GM11168 (cell line): Measurements from ENCODE around the gene CYBC1.

ENCODE experiments used
- in situ Hi-C: fragments of 300-500 bp; cut with MboI; formaldehyde crosslinking; loops from one replicate; pipeline ENCODE4 v1.12.0; 2022; ENCODE audit warnings: low sequenced_read_pairs; ENCODE audit not compliant: unreplicated experiment

CYBC1 gene

DNA sequence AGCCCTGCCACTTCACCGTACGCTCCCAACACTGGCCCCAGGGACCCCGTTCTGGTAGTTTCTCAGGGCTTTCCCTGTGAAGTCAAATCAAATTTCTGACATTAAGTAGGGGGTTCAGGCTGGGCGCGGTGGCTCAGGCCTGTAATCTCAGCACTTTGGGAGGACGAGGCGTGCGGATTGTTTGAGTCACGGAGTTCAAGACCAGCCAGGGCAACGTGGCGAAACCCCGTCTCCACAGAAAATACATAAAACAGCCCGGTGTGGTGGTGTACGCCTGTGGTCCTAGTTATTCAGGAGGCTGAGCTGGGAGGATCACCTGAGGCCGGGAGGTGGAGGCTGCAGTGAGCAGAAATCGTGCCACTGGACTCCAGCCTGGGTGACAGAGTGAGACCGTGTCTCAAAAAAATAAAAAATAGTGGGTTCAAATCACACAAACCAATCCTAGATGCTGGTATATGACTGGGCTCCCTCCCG is 632 bp downstream of the CYBC1 start:
- in situ Hi-C loops, result no loop called here

DNA sequence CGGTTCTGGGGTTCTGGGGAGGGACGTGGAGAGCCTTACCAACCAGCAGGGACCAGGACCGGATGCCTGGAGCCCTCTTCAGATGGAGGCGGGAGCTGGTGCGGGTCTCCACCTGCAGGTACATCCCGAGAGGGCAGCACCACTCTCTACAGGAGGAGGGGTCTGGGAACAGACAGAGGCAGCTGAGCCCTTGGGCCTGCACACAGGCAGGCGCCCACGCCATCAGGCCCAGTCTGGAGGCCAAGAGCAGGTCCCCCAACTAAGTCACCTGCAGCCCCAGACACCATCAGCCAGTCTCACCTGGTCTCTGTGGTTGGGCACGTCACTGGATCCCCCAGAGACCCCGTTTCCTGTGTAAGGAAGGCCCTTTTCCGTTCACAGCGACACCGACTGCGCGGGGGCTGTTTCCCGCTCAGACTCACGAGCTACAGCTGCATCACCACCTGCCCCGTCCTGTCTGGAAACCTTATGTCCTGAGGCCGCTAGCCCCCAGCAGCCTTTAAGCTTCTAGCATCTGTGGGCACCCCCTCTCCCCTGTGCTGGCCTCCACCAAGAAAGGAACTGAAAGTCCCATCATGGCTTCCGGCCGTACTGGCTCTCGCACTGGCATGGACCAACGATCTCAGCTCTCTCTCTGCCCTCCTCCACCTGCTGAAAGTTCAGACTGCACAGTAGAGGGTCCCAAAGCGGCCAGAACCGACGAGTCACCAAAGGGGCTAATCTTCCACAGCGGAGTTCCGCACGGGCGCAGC is 1.2 kb downstream of the CYBC1 start:
- in situ Hi-C loops, result no loop called here

DNA sequence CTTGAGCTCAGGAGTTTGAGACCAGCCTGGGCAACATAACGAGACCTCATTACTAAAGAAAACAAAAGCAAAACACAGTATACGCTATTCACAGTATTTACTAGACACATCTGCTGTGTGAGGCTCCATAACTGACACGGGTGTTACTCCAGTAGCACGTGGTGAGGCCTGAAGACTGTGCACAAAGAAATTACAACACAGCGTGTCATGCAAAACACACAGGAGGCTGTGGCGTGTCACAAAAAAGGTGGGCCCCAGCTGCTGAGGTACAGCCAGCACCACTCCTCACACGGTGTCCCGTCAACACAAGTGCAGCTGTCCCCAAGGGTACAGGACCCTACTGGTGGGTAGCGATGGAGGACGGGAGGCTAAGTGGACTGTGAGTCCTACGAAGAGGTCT is 2.7 kb downstream of the CYBC1 start:
- in situ Hi-C loops, result no loop called here

DNA sequence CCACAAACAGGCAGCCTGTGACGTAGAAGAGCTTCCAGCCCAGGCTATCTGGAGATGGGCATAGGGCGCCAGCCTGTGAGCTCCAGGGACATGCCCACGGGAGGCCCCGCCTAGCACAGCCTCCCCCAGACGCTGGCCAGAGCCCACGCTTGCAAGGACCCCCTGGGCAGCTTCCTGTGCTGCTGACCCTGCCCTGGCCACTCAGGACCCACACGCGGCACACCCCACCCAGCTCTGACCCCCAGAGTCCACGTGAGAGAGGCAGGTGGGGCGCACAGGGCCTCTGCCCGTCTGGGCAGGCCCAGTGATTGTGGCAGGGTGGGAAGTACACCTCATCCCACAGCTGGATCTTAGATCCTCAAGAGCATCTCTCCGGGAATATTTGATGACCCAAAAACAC is 3.9 kb downstream of the CYBC1 start:
- in situ Hi-C loops, result no loop called here

DNA sequence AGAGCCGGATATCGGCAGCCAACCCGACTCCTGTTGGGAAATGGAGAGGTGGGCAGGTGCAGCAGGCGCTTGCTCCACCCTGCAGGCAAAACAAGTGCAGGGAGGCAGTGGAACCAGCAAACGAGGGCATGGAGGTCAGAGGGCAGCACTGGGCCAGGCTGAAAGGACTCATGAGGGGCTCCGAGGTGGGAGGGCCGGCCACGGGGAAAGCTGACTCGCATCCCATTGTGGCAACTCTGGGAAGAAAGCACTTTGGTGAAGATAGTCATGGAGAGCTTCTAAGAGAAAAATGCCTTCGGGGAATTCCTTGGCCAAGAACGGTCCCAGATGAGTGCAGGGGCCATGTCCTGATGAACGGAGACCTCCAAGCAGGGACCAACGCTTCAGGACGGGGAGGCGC is 4.4 kb downstream of the CYBC1 start:
- in situ Hi-C loops, result no loop called here

DNA sequence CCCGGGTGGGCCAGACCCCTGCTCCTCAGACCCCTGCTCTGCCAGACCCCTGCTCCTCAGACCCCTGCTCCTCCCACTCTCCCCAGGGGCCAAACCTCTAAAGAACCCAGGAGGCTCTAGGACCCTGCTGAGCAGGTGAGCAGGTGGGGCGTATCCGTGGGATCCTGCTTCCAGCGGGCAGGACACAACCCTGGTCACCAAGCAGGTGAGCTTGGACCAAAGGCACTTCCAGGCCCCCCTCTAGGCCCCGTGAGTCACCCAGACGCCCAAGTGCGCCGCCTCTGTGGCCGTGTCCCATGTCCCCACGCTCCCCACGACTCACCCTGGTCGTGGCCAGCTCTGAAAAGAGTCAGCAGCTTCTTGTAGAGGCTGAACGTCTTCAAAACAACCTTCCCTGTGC is 5.0 kb downstream of the CYBC1 start:
- in situ Hi-C loops, result no loop called here

DNA sequence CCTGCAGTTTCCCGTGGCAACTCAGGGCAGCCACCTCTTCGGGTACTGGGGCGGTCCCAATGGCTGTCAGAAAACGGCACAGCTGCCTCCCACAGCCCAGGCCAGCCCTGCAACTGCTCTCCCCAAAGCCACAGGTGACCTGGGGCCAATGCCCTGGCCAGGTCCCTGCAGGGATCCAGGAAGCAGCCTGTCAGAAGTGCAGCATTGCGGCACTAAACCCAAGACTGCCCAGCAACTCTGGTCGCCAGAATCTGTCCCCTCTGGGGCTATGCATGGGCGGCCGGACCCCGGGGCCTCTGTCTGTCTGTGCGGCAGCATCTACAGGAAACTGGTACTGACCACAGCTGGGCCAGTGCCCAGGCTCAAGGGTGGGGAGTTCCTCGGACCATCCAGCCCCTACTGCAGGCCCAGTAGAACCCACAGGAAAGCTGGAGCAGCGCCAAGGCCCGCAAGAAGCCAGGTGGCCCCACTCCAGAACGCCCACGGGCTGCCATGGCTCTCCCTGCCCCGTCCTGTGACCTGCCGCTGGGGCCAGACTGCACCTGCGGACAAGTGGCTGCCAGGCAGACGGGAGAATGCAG is 5.5 kb downstream of the CYBC1 start:
- in situ Hi-C loops, result no loop called here

DNA sequence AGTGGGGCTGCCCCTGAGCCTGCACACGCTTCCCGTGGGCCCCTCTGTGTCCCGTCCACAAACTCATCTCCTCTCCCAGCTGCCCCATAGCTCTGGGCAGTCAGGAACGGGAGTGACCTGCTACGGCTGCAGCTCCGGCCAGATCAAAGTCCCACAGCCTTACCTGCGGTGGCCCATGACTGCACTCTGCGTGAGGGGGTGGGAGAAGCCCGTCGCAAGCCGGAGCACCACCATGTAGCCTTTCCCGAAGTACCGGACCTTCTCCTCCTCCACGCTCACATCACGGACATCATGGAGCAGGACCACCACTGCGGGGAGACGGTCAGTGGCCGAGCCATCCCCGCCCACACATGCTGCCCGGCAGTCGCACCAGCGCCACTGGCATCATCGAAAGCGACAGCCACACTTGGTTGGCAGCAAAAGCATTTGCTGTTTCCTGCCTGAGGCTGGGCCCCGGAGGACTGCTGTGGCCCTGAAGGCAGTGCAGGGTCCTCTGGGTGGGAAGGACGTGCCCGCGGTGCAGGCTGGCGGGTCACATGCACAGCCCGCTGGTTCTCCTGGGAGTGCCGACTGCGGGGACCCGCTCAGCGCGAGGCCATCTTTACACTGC is 6.2 kb downstream of the CYBC1 start:
- in situ Hi-C loops, result no loop called here

DNA sequence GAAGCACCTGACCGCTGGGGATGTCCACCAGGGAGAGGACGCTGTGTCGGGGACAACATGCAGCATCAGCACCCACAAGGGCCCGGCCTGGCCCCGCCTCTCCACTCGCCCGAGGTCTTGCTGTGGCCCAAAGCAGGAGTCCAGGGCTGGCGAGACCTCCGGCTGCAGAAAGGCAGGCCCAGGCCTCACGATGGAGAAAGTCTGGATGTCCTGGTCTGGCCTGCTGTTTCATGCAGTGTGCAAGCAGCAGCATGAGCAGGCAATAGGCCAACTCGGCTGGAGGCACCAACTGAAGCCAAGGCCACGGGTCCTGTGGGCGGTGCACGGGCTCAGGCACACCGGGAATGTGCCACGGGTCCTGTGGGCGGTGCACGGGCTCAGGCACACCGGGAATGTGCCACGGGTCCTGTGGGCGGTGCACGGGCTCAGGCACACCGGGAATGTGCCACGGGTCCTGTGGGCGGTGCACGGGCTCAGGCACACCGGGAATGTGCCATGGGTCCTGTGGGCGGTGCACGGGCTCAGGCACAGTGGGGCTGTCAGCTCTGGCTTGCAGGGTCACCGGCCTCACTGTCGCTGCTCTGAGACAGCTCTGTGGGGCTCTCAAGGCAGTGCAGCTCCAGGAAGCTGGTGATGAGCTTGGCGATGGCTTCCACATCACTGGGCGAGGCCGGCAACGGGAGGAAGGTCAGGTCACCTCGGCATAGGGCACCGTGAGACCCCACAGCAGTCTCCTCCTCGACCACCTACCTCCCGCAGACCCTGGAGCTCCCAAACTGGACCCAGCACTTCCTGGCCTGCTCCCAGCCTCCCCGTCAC is 6.9 kb downstream of the CYBC1 start:
- in situ Hi-C loops, result no loop called here

DNA sequence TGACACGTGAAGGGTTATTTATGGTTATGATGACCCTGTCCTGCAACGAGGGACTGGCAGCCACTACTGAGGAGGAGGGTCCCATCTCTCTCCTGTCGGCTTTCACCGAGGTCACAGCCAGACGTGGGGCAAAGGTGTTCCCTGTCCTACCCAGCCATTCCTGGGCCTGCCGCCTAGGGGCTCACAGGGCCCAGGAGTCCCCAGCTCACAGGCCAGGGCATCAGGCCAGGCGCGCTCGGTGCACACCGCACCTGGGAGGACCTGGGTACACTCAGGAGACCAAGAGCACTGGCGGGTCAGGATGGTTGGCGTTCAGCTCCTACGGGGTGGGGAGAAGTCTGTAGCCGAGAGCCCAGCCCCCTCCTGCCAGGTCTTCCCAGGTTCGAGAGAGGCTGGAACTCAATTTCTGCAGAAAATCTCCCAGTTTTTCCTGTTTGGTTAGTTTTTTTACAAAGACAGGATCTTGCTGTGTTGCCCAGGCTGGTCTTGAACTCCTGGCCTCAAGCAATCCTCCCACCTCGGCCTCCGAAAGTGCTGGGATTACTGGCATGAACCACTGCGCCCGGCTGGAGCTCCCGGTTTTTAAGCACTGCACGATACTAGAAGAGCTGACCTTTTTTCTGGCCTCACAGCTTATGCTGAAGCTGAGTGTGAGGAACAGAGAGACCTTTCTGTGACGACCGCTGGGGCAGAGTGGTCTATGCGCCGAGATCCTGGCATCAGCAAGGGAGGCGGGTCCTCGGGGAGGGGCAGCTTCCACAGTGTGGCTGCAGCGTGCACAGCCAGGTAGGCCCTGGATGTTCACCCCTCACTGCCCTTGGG is 7.7 kb downstream of the CYBC1 start:
- in situ Hi-C loops, result no loop called here

DNA sequence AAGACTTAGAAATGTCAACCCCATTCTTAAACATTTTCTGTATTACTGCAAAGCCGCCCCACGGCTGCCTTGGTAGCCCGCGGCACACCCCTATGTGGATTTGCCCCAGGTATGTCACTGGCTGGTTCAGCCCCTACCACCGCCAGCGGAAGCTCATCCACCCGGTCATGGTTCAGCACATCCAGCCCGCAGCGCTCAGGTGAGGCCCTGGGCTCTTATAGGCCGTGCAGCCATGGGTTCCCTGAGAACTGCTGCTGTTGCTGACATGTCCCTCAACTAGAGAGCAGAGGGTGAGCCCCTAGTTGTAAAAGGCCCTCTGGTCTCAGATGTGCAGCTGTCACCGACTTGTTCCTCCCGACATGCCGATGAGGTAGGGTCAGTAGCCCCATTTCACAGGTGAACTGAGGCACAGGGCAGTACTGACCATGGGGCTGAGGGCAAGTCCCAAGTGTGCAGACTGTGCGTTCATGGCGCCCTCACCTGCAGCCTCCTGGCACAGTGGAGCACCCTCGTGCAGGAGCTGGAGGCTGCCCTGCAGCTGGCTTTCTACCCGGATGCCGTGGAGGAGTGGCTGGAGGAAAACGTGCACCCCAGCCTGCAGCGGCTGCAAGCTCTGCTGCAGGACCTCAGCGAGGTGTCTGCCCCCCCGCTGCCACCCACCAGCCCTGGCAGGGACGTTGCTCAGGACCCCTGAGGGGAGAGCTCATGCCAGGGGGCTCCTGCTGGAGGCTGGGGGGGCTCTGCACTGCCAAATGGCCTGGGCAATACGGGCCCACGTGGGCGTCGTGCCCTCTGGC is 8.7 kb downstream of the CYBC1 start:
- in situ Hi-C loops, result no loop called here

DNA sequence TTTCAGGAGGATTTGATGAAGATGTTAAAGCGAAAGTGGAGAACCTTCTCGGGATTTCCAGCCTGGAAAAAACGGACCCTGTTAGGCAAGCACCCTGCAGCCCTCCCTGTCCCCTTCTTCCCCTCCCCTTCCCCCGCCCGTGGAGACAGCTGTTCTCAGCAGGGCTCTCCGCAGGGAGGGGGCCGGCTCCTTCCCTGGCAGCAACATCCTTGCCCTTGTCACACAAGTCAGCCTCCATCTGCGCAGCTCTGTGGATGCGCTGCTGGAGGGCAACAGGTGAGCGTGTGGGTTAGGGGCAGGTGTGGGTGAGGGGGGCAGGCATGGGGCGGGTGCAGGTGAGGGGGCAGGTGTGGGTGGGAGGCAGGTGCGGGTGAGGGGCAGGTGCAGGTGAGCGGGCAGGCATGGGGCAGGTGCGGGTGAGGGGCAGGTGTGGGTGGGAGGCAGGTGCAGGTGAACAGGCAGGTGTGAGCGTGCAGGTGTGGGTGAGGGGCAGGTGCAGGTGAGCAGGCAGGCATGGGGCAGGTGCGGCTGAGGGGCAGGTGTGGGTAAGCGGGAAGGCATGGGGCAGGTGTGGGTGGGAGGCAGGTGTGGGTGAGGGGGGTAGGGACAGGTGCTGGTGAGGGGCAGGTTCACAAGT is 9.4 kb downstream of the CYBC1 start:
- in situ Hi-C loops, result no loop called here

DNA sequence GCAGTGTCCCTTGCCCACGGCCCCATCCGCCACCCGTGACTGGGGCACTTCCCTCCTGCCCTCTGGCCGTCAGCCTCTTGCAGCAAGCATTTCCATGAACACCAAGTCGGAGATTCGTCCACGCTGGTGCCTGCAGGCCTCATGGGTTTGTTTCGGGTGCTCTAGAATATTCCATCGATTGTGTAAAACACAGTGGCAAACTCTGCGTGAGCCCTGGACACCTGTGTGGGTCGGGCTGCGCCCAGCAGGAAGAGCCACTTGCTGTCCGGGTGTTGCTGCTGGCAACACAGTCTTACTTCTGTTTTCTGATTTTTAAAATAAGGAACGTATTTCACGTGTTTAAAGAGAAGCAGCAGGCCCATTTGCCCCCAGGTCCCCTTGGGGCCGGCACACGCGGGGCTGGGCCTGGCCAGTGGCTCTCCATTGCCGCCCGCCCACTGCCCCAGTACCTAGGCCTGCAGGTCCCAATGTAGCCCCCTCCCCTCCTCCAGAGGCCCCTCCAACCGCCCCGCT is 10.0 kb downstream of the CYBC1 start:
- in situ Hi-C loops, result no loop called here

DNA sequence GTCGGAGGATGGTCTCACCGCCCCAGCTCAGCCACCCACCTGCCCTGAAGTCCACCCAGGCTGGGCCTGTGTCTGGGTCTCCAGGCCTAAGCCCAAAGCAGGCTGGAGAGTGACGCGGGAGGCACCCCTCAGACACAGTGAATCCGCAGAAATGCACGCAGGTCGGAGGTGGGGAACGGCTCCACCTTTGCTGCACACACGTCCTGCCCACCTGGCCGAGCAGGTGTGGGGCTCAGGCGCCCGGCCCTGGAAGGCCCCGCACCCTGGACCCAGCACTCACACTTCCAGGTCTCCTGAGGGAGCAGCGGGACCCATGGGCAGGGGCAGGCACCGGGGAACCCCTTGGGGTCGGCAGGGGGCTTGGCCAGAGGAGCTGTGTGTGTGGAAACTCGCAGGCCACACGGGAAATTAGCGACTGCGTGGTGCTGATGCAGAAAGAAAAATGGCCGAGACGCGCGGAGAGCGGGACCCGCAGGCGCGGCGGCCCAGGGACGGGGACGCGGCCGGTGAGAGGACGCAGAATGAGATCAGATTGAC is 10.7 kb downstream of the CYBC1 start:
- in situ Hi-C loops, result no loop called here

DNA sequence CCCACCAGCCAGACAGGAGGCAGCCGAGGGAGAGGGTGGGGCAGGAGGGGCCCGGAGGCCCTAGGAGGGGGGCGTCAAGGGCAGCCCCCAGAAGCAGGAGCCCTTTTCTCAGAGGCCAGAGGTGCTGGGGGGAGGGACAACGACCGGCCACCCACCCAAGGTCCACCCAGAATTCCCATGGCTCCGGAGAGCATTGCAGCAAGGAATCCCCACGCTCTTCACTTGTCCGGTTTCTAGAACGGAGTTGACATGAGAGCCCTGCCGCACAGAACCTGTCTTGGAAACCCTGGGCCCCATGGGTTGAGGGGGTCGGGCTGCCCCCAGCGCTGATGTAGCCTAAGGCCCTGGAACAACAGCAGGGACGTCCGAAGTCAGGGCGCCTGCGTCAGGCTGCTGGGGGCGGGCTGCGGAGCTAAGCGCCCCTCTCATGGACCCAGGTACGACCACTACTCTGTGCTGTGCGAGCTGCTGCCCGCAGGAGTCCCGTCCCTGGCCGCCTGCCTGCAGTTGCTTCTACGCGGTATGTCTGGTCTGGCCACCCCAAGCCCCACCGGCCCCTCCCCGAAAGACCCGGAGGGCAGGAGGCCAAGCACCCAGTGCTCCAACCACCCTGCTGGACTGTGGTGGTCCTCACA is 11.2 kb downstream of the CYBC1 start:
- in situ Hi-C loops, result no loop called here

DNA sequence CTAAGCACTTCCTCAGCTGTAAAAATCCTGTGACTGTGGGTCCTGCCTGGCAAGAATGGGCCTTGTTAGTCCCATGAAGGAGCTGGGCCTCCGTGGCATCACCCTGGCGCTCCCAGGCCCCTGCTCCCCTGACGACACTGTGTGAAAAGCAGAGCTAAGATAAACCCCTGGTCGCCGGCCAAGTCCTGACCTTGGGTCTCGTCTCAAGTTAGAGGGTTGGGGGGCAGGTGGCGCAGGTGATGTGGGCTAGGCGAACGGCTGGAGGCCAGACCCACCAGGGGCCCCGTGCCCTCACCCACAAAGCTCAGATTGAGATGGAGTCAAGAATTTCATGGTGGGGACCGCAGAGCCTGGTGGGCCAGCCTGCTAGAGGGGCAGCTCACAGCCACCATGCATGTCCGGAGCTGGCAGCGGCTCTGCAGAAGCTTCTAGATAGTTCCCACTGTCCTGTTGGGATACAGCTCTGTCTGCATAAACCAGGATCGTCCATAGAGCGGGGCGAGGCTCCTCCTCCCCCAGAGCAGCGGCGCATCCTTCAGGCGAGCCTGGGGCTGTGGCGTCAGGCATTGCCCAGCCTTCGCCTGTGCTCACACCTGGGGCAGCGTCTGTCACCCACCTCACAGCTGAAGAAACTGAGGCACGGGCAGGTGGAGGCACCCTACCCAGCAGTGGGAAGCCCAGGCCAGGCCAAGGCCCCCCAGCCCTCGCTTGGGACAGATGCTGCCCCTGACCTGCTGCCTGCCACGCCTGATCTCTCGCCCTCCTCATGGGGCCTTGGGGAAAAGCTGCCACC is 12.0 kb downstream of the CYBC1 start:
- in situ Hi-C loops, result no loop called here

DNA sequence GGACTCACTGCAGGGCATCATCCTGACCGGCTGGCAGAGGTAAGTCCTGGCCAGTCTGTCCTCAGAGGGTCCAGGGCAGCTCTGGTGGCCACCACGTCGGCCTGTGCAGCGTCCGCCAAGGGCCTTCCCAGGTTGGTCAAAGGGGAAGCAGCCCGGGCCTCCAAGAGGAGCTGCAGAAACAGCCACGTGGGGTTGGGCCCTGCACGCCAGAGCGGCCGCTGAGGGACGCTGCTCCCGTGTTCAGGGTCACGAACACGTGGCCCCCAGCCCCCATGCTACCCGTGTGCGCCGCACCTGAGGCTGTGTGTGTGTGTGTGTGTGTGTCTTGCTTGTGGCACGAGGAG is 13.3 kb downstream of the CYBC1 start:
- in situ Hi-C loops, result no loop called here
